ENCODE data around the gene EDC4.
"Not testable (repeated sequence)": the region's sequence is repeated elsewhere in the genome, so short reads cannot be mapped to it uniquely, and the experiment has no call there.

Gene EDC4

DNA sequence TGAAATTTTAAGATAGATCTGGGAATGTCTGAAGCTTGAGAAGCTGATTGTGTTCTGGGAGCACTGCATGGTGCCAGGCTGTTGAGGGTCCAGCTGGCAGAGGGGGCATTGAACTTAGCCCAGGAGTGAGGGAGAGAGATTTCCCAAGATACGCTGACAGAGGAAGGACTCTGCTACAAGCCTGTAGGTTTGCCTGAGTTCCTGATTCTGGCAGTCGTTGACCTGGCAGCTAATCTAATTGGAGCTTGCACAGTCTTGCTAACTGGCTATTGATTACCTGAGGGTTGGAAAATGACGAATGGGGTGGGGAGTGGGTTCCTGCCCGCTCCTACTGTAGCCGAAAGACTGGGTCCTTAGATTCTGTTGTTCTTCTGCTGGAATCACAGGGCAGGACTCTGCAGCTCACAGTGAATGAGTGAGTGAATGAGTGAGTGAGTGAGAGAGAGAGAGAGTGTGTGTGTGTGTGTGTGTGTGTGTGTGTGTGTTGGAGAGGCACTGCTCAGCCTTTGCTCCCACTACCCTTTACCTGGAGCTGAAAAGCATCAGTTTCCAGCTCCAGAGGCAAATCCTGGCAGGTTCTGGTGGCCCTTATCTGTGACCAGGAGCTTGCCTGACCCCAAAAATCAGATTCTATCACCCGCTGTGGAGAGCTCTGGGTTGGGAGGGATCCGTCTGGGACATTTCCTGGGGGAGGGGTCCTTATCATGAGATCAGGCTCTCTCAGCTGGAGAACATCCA lies 42.1 kb downstream of the EDC4 start:
- no peaks in the 10 kb centered on the region for H4K20me1 ChIP-seq (ENCODE audit: insufficient read depth)
- no peaks in the 10 kb centered on the region for H3K27me3 ChIP-seq (ENCODE audit: insufficient read depth, low read depth)
- H3K9ac ChIP-seq: no peak overlapping the region
- TF ChIP-seq, protein P1, sequence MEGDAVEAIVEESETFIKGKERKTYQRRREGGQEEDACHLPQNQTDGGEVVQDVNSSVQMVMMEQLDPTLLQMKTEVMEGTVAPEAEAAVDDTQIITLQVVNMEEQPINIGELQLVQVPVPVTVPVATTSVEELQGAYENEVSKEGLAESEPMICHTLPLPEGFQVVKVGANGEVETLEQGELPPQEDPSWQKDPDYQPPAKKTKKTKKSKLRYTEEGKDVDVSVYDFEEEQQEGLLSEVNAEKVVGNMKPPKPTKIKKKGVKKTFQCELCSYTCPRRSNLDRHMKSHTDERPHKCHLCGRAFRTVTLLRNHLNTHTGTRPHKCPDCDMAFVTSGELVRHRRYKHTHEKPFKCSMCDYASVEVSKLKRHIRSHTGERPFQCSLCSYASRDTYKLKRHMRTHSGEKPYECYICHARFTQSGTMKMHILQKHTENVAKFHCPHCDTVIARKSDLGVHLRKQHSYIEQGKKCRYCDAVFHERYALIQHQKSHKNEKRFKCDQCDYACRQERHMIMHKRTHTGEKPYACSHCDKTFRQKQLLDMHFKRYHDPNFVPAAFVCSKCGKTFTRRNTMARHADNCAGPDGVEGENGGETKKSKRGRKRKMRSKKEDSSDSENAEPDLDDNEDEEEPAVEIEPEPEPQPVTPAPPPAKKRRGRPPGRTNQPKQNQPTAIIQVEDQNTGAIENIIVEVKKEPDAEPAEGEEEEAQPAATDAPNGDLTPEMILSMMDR (conservative IDR thresholded peaks at IDR 0.05; ENCODE audit: low read depth, low read length): no peak
- 0 out of 2 replicates have a peak, but pooled peaks cover 6% of the 10 kb centered on the region for H3K79me2 ChIP-seq (ENCODE audit: insufficient read depth, low read depth)
- no peak overlapping the region for H3K4me3 ChIP-seq (IDR thresholded peaks at IDR 0.05; ENCODE audit: insufficient read depth, low read depth, low read length)
- no peaks in the 10 kb centered on the region for H3K36me3 ChIP-seq (ENCODE audit: insufficient read depth)
- H3K4me2 ChIP-seq: no peak overlapping the region
- peaks cover 6% of the 10 kb centered on the region for H3K4me1 ChIP-seq (ENCODE audit: low read depth, poor library complexity, severe bottlenecking)
- no peak overlapping the region for H2AFZ ChIP-seq (ENCODE audit: low read depth)
- H3K27ac ChIP-seq: no peak overlapping the region

DNA sequence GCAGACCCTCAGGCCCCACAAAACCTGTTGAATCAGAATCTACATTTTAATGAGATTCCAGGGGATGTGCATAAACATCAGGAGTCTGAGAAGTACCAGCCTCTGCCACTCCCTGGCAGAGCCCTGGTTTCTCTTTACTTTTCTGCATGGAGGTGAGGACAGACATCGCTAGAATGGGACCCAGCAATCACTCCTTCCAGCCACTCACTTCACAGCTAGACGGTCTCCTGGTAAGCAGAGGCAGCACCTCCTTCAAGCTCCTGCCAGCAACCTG lies 42.6 kb downstream of the EDC4 start:
- not testable (repeated sequence) for H3K4me3 ChIP-seq (IDR thresholded peaks at IDR 0.05; ENCODE audit: insufficient read depth, low read depth, low read length); H3K9ac ChIP-seq; H3K27ac ChIP-seq; H4K20me1 ChIP-seq (ENCODE audit: insufficient read depth); H3K79me2 ChIP-seq (ENCODE audit: insufficient read depth, low read depth); H3K27me3 ChIP-seq (ENCODE audit: insufficient read depth, low read depth); H2AFZ ChIP-seq (ENCODE audit: low read depth); H3K4me1 ChIP-seq (ENCODE audit: low read depth, poor library complexity, severe bottlenecking); H3K36me3 ChIP-seq (ENCODE audit: insufficient read depth); H3K4me2 ChIP-seq

DNA sequence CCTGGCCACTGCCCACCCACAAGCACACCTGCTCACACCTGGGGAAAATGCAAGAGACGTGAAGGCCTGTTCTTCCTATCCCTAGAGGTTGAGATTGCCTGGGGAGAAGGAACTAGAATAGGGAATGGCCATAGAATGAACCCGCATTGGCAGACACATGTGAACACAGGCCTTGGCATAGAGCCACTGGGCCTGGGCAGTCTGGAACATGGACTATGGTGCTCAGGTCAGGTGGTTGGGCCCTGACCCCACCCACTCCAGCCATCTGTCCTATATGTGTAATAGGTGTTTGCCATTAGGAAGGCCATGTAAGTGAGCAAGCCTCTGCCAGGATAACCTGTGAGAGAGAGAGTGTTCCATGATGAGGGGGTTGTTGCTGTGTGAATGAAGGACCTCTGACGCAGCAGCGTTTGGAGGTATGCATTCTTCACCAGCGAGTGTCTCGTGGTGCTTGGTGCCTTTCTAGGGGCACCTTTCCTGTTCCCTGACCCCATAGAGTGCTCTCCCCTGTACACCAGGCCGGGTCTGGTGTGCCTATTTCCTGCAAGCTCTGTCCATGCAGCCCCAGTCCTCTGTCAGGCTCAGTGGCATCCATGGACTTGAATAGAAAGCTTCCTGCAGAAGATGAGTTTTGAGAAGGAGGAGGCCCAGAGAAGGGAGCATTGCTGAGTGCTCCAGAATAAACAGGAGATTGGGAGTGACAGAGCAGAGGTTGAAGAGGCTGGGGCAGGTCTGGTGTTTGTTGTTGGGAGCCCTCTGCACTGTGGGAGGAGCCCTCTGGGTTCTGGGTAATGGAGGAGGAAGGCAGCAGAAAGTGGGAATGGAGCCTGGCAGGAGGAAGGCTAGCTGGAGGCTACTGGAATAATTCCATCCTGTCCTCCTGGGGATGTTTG lies 43.2 kb downstream of the EDC4 start:
- Histone ChIP-seq H4K20me1 (ENCODE audit: insufficient read depth) (no peaks in the 10 kb centered on the region), H3K9ac (no peak overlapping the region), H3K27me3 (ENCODE audit: insufficient read depth, low read depth) (no peaks in the 10 kb centered on the region), H3K79me2 (ENCODE audit: insufficient read depth, low read depth) (0 out of 2 replicates have a peak, but pooled peaks cover 6% of the 10 kb centered on the region), H3K36me3 (ENCODE audit: insufficient read depth) (no peaks in the 10 kb centered on the region), H3K27ac (no peak overlapping the region), H2AFZ (ENCODE audit: low read depth) (no peak overlapping the region), H3K4me2 (no peak overlapping the region), H3K4me1 (ENCODE audit: low read depth, poor library complexity, severe bottlenecking) (no peaks in the 10 kb centered on the region), H3K4me3 (IDR thresholded peaks at IDR 0.05; ENCODE audit: insufficient read depth, low read depth, low read length) (no peak overlapping the region)
- TF ChIP-seq, protein P1 (conservative IDR thresholded peaks at IDR 0.05; ENCODE audit: low read depth, low read length): no peak

DNA sequence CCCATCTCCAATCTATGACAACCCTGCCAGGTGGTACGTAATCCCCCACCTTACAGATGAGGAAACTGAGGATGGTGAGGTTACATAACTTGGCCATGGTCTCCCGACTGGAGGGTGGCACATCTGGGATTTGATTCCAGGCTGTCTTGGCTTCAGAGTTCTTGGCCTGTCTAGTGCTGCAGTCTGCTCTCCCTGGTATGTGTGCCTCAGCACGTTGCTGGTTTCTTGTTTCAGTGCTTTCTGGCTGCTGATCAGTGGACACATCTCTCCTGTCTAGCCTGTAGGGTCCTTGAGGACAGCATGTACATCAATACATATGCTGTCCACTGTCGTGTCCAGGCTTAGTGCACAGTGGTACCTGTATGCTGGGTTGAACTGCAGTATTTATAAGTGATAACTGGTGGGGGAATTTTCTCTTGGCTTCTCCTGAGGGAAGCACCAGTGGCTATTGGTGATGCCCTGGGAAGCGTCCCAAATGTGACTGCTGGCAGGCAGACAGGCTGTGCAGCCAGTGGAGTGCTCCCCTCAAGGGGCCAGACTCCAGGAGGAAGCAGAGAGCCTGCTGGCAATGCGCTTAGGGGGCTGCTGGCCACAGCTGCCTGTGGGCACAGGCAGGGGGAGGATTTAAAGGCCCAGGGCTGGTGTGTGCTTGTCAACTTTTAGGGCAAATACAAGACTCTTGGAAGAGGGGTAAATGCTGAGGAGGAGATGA lies 44.4 kb downstream of the EDC4 start:
- Histone ChIP-seq H3K4me2 (no peak overlapping the region), H3K9ac (no peak overlapping the region)

More for the DNA sequence above, 44.4 kb downstream of the EDC4 start:
- no peaks in the 10 kb centered on the region for H3K4me1 ChIP-seq (ENCODE audit: low read depth, poor library complexity, severe bottlenecking)
- no peaks in the 10 kb centered on the region for H4K20me1 ChIP-seq (ENCODE audit: insufficient read depth)
- H3K79me2 ChIP-seq (ENCODE audit: insufficient read depth, low read depth): 0 out of 2 replicates have a peak, but pooled peaks cover 6% of the 10 kb centered on the region
- H3K27ac ChIP-seq: no peak overlapping the region
- no peaks in the 10 kb centered on the region for H3K36me3 ChIP-seq (ENCODE audit: insufficient read depth)
- TF ChIP-seq, protein P1 (conservative IDR thresholded peaks at IDR 0.05; ENCODE audit: low read depth, low read length): no peak
- no peak overlapping the region for H3K4me3 ChIP-seq (IDR thresholded peaks at IDR 0.05; ENCODE audit: insufficient read depth, low read depth, low read length)
- no peak overlapping the region for H2AFZ ChIP-seq (ENCODE audit: low read depth)
- H3K27me3 ChIP-seq (ENCODE audit: insufficient read depth, low read depth): no peaks in the 10 kb centered on the region
